HCT116 (cell line): ENCODE data around the gene GGT7.

ENCODE experiments used
- CEBPB ChIP-seq: IDR thresholded peaks from 2 replicates; pipeline ENCODE4 v1.6.1; 2012; ENCODE audit warnings: low read depth
- EZH2 ChIP-seq: fragments of 200-600 bp; sonication (generic); IDR thresholded peaks from 2 replicates; pipeline ENCODE4 v1.6.1; 2017; ENCODE audit warnings: antibody characterized with exemption, mixed run types
- JUND ChIP-seq: IDR thresholded peaks from 2 replicates; pipeline ENCODE4 v1.6.1; 2012
- POLR2A ChIP-seq: IDR thresholded peaks from 2 replicates; pipeline ENCODE4 v1.7.0; 2011; ENCODE audit warnings: borderline replicate concordance; ENCODE audit not compliant: insufficient read depth, insufficient read length; ENCODE audit errors: extremely low read depth
- REST ChIP-seq: IDR thresholded peaks from 2 replicates; pipeline ENCODE4 v1.6.1; 2012; ENCODE audit warnings: low read depth
- SIN3A ChIP-seq: IDR thresholded peaks from 2 replicates; pipeline ENCODE4 v1.6.1; 2012; ENCODE audit warnings: low read depth
- TF ChIP-seq, protein P1 (sequence below), 3 experiments: fragments of 200-600 bp in 1 of 3; sonication (generic) in 1 of 3; IDR thresholded peaks in 2 of 3; conservative IDR thresholded peaks in 1 of 3; 2 replicates each; pipeline ENCODE4 v1.5.1; 2012 to 2017; ENCODE audit warnings: low read depth in 2 of 3, low read length in 2 of 3, antibody characterized with exemption in 1 of 3, borderline replicate concordance in 1 of 3, control low read depth in 1 of 3, mild to moderate bottlenecking in 1 of 3, mixed read lengths in 1 of 3, mixed run types in 1 of 3, moderate library complexity in 1 of 3; ENCODE audit not compliant: insufficient read depth in 1 of 3

GRCh38 chr20:34850969-34851368, 21.7 kb downstream of the GGT7 start:
- TF ChIP-seq EZH2 (no peak), CEBPB (no peak), JUND (no peak), POLR2A (no peak), REST (no peak), SIN3A (no peak)
- TF ChIP-seq, protein P1, sequence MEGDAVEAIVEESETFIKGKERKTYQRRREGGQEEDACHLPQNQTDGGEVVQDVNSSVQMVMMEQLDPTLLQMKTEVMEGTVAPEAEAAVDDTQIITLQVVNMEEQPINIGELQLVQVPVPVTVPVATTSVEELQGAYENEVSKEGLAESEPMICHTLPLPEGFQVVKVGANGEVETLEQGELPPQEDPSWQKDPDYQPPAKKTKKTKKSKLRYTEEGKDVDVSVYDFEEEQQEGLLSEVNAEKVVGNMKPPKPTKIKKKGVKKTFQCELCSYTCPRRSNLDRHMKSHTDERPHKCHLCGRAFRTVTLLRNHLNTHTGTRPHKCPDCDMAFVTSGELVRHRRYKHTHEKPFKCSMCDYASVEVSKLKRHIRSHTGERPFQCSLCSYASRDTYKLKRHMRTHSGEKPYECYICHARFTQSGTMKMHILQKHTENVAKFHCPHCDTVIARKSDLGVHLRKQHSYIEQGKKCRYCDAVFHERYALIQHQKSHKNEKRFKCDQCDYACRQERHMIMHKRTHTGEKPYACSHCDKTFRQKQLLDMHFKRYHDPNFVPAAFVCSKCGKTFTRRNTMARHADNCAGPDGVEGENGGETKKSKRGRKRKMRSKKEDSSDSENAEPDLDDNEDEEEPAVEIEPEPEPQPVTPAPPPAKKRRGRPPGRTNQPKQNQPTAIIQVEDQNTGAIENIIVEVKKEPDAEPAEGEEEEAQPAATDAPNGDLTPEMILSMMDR (IDR thresholded peaks at IDR 0.05 in 2 of 3, conservative IDR thresholded peaks at IDR 0.05 in 1 of 3; ENCODE audit: borderline replicate concordance in 1 of 3, insufficient read depth in 1 of 3, low read depth in 2 of 3, low read length in 2 of 3), result no peak
